K562 (cell line): ENCODE measurements around the gene MBOAT1. TPM values are rescaled to one million over a fixed set of nuclear protein-coding genes. Genes with fewer than 3 reads are reported as not detected.

Experiments
- polyA plus RNA-seq, 8 experiments: library from polyadenylated mRNA; depleted of rRNA in 4 of 8; stranded (reverse) in 5 of 8; unstranded in 3 of 8; fragments of >200 nt; fragmentation: Nextera tagmentation in 2 of 8; fragmentation: Illumina TruSeq in 1 of 8; extraction: Ambion mirVana in 2 of 8; extraction: Trizol in 1 of 8; gene quantifications; 2 replicates each; pipeline versions ENCODE4 v1.2.1 to v1.2.3, GENCODE V29; 2011 to 2014; ENCODE audit warnings: inconsistent platforms in 1 of 8, missing spikeins in 1 of 8
- total RNA-seq, 7 experiments: library from RNA; depleted of rRNA in 6 of 7; stranded (reverse); fragments of >200 nt in 6 of 7; fragmentation: Illumina TruSeq in 2 of 7; extraction: Trizol in 2 of 7; gene quantifications; 2 replicates each; pipeline versions ENCODE4 v1.2.1 to v1.2.3, GENCODE V29; 2011 to 2021; ENCODE audit warnings: low replicate concordance in 1 of 7
- TF ChIP-seq, protein P1 (sequence below): sonication (generic); formaldehyde crosslinking; IDR thresholded peaks from 2 replicates; pipeline ENCODE4 v1.8.0; 2023; ENCODE audit warnings: mild to moderate bottlenecking, missing genetic modification reagents
- TF ChIP-seq, protein P2 (sequence below), 2 experiments: fragments of 450-650 bp in 1 of 2; sonication (generic) in 1 of 2; formaldehyde crosslinking in 1 of 2; IDR thresholded peaks; 2 replicates each; pipeline versions ENCODE4 v1.7.1 to v1.9.0; 2016 to 2022; ENCODE audit warnings: inconsistent platforms in 1 of 2, mild to moderate bottlenecking in 1 of 2, missing genetic modification reagents in 1 of 2
- TF ChIP-seq, protein P3 (sequence below): fragments of 250-450 bp; sonication (Bioruptor Pico); IDR thresholded peaks from 2 replicates; pipeline ENCODE4 v1.4.0; 2020
- TF ChIP-seq, protein P4 (sequence below): sonication (generic); formaldehyde crosslinking; IDR thresholded peaks from 2 replicates; pipeline ENCODE4 v1.9.0; 2022; ENCODE audit warnings: mild to moderate bottlenecking, missing genetic modification reagents

Gene MBOAT1
- total and polyA plus RNA-seq, 9 of the 15 experiments (the other 6 are each of a cell fraction or from before 2014, with no cell fraction given): 0.13 to 16.5 (median 10.3) TPM

DNA sequence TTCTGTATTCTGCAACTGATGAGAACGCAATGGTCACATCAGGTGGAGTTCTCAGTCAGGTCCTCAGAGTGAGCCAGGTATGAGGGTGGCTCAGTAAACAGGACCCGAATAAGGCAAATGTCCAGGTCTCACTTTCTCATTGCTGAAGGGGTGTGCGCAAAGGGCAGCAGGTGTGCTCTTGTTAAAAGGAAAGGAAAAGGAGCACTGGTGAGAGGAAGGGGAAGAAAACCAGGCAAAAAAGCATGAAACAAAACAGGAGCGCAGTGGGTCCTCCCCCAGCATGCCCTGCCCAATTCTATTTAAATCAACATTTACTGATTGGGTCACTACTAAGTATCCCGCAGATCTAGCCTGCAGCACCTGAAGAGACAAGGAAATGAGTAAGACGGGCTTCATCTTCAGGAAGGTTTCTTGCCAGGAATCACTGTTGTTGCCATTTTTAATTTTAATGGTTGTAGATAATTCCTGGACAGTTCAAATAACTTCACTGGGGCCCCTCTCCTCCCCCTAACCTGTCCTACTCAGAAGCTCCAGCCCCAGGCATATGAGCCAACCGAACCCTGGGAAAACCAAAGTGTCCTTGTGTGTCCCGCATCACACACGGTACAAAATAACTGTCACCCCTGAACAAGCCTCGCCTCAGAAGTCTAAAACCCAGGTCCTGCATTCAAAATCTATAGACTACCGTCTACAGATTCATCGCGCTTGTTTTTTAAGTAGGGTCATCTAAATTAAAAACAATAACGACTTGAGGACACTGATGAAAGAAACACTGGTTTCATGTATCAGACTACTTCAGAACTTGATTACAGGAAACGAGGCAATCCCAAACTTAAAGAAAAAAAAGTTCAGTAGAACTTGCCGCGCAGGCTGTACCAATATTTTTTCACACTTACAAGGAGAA, 980 bp downstream of the MBOAT1 start (continued):
- TF ChIP-seq, protein P1, sequence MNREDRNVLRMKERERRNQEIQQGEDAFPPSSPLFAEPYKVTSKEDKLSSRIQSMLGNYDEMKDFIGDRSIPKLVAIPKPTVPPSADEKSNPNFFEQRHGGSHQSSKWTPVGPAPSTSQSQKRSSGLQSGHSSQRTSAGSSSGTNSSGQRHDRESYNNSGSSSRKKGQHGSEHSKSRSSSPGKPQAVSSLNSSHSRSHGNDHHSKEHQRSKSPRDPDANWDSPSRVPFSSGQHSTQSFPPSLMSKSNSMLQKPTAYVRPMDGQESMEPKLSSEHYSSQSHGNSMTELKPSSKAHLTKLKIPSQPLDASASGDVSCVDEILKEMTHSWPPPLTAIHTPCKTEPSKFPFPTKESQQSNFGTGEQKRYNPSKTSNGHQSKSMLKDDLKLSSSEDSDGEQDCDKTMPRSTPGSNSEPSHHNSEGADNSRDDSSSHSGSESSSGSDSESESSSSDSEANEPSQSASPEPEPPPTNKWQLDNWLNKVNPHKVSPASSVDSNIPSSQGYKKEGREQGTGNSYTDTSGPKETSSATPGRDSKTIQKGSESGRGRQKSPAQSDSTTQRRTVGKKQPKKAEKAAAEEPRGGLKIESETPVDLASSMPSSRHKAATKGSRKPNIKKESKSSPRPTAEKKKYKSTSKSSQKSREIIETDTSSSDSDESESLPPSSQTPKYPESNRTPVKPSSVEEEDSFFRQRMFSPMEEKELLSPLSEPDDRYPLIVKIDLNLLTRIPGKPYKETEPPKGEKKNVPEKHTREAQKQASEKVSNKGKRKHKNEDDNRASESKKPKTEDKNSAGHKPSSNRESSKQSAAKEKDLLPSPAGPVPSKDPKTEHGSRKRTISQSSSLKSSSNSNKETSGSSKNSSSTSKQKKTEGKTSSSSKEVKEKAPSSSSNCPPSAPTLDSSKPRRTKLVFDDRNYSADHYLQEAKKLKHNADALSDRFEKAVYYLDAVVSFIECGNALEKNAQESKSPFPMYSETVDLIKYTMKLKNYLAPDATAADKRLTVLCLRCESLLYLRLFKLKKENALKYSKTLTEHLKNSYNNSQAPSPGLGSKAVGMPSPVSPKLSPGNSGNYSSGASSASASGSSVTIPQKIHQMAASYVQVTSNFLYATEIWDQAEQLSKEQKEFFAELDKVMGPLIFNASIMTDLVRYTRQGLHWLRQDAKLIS (CRISPR knock-in tag): 0 out of 2 replicates have a peak, but pooled peaks have one; percentile 26
- TF ChIP-seq, protein P2, sequence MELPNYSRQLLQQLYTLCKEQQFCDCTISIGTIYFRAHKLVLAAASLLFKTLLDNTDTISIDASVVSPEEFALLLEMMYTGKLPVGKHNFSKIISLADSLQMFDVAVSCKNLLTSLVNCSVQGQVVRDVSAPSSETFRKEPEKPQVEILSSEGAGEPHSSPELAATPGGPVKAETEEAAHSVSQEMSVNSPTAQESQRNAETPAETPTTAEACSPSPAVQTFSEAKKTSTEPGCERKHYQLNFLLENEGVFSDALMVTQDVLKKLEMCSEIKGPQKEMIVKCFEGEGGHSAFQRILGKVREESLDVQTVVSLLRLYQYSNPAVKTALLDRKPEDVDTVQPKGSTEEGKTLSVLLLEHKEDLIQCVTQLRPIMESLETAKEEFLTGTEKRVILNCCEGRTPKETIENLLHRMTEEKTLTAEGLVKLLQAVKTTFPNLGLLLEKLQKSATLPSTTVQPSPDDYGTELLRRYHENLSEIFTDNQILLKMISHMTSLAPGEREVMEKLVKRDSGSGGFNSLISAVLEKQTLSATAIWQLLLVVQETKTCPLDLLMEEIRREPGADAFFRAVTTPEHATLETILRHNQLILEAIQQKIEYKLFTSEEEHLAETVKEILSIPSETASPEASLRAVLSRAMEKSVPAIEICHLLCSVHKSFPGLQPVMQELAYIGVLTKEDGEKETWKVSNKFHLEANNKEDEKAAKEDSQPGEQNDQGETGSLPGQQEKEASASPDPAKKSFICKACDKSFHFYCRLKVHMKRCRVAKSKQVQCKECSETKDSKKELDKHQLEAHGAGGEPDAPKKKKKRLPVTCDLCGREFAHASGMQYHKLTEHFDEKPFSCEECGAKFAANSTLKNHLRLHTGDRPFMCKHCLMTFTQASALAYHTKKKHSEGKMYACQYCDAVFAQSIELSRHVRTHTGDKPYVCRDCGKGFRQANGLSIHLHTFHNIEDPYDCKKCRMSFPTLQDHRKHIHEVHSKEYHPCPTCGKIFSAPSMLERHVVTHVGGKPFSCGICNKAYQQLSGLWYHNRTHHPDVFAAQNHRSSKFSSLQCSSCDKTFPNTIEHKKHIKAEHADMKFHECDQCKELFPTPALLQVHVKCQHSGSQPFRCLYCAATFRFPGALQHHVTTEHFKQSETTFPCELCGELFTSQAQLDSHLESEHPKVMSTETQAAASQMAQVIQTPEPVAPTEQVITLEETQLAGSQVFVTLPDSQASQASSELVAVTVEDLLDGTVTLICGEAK (IDR thresholded peaks at IDR 0.05): no peak
- TF ChIP-seq, protein P2 (CRISPR knock-in tag; IDR thresholded peaks at IDR 0.05): no peak
- TF ChIP-seq, protein P3, sequence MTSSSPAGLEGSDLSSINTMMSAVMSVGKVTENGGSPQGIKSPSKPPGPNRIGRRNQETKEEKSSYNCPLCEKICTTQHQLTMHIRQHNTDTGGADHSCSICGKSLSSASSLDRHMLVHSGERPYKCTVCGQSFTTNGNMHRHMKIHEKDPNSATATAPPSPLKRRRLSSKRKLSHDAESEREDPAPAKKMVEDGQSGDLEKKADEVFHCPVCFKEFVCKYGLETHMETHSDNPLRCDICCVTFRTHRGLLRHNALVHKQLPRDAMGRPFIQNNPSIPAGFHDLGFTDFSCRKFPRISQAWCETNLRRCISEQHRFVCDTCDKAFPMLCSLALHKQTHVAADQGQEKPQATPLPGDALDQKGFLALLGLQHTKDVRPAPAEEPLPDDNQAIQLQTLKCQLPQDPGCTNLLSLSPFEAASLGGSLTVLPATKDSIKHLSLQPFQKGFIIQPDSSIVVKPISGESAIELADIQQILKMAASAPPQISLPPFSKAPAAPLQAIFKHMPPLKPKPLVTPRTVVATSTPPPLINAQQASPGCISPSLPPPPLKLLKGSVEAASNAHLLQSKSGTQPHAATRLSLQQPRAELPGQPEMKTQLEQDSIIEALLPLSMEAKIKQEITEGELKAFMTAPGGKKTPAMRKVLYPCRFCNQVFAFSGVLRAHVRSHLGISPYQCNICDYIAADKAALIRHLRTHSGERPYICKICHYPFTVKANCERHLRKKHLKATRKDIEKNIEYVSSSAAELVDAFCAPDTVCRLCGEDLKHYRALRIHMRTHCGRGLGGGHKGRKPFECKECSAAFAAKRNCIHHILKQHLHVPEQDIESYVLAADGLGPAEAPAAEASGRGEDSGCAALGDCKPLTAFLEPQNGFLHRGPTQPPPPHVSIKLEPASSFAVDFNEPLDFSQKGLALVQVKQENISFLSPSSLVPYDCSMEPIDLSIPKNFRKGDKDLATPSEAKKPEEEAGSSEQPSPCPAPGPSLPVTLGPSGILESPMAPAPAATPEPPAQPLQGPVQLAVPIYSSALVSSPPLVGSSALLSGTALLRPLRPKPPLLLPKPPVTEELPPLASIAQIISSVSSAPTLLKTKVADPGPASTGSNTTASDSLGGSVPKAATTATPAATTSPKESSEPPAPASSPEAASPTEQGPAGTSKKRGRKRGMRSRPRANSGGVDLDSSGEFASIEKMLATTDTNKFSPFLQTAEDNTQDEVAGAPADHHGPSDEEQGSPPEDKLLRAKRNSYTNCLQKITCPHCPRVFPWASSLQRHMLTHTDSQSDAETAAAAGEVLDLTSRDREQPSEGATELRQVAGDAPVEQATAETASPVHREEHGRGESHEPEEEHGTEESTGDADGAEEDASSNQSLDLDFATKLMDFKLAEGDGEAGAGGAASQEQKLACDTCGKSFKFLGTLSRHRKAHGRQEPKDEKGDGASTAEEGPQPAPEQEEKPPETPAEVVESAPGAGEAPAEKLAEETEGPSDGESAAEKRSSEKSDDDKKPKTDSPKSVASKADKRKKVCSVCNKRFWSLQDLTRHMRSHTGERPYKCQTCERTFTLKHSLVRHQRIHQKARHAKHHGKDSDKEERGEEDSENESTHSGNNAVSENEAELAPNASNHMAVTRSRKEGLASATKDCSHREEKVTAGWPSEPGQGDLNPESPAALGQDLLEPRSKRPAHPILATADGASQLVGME (CRISPR knock-in tag): no peak
- TF ChIP-seq, protein P4, sequence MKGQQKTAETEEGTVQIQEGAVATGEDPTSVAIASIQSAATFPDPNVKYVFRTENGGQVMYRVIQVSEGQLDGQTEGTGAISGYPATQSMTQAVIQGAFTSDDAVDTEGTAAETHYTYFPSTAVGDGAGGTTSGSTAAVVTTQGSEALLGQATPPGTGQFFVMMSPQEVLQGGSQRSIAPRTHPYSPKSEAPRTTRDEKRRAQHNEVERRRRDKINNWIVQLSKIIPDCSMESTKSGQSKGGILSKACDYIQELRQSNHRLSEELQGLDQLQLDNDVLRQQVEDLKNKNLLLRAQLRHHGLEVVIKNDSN (CRISPR knock-in tag): no peak
